Retinal pigment epithelial cell (primary cell): ENCODE results near the gene MAPKAP1.

ENCODE experiments used
- DNase-seq: peaks from one replicate; pipeline ENCODE4 v3.0.0-alpha.2; 2010; ENCODE audit warnings: low read depth
- H3K4me3 ChIP-seq: 2 replicates; pipeline ENCODE4 v1.5.1; 2011; ENCODE audit warnings: mild to moderate bottlenecking, low read length, control low read depth, moderate library complexity
- CTCF ChIP-seq: conservative IDR thresholded peaks from 2 replicates; pipeline ENCODE4 v1.5.1; 2011; ENCODE audit warnings: low read depth, low read length, control low read depth, inconsistent platforms

MAPKAP1 gene

GRCh38 chr9:125646217-125646616 lies 60.8 kb downstream of the MAPKAP1 start:
- no peak for DNase-seq
- H3K4me3 ChIP-seq, result no peak overlapping the region
- TF ChIP-seq CTCF, result no peak

GRCh38 chr9:125644819-125645507 lies 62.0 kb downstream of the MAPKAP1 start:
- H3K4me3 ChIP-seq, result no peak overlapping the region
- TF ChIP-seq CTCF, result no peak
- no peak for DNase-seq

- no peak overlapping the region for H3K4me3 ChIP-seq
- no peak for DNase-seq
- TF ChIP-seq CTCF, result no peak
These were observed 64.7 kb downstream of the MAPKAP1 start for GRCh38 chr9:125642311-125642710.

- TF ChIP-seq CTCF, result no peak
- DNase-seq, result no peak
- no peak overlapping the region for H3K4me3 ChIP-seq
These were observed 68.0 kb downstream of the MAPKAP1 start for GRCh38 chr9:125639057-125639456.

- no peak for DNase-seq
- no peak for TF ChIP-seq CTCF
- H3K4me3 ChIP-seq, result no peak overlapping the region
These were observed 68.6 kb downstream of the MAPKAP1 start for GRCh38 chr9:125638239-125639045.

- no peak for DNase-seq
- H3K4me3 ChIP-seq, result no peak overlapping the region
- TF ChIP-seq CTCF, result no peak
These were observed 69.8 kb downstream of the MAPKAP1 start for GRCh38 chr9:125637241-125637640.

- no peak overlapping the region for H3K4me3 ChIP-seq
- TF ChIP-seq CTCF, result no peak
- DNase-seq, result no peak
These were observed 71.1 kb downstream of the MAPKAP1 start for GRCh38 chr9:125635888-125636287.
